ENCODE data around the gene APOB.

The APOB gene

GRCh38 chr2:21043744-21044532 is at the start of gene APOB:
Gene APOB (minus strand): TSS chr2:21044073. CDS start chr2:21043945, 128 bp downstream.
- no peak for DNase-seq (ENCODE audit: low read depth)

- DNase-seq (ENCODE audit: low read depth): no peak
Observed at GRCh38 chr2:21092308-21092869, 48.5 kb upstream of the APOB start.

GRCh38 chr2:21084401-21084800 is 40.5 kb upstream of the APOB start:
- no peak for DNase-seq (ENCODE audit: low read depth)

DNA sequence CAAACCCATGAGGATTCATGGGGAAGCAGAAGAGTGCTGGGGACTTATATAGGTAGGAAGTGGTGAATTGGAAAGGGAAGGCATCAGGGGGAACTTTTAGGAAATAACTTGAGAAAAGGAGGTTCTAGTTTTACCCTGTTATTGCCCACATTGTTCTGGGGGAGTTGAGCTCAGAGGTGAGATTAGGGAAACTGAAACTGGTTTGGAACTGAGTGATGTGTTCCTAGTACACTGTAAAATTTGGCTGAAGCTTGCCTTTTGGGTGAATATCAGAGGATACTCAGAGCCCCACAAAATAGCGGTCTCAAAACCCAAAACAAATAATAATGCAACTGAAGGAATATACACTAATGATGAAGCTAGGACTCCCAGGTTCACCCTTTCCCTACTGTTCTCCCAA is 39.6 kb upstream of the APOB start:
- DNase-seq (ENCODE audit: low read depth): no peak

DNA sequence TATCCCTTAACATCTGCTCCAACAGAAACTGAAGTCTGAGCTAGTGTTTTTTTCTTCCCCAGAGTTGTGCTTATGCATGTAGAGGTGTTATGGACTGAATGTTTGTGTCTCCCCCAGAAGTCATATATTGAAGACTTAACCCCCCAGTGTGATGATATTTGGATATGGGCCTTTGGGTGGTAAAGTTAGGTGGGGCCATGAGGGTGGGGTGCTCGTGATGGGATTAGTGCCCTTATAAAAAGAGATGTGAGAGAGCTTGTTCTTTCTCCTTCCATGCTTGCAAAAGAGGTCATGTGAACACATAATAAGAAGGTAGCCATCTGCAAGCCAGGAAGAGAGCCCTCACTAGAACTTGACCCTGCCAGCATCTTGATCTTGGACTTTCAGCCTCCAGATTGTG is 34.4 kb upstream of the APOB start:
- no peak for DNase-seq (ENCODE audit: low read depth)

DNA sequence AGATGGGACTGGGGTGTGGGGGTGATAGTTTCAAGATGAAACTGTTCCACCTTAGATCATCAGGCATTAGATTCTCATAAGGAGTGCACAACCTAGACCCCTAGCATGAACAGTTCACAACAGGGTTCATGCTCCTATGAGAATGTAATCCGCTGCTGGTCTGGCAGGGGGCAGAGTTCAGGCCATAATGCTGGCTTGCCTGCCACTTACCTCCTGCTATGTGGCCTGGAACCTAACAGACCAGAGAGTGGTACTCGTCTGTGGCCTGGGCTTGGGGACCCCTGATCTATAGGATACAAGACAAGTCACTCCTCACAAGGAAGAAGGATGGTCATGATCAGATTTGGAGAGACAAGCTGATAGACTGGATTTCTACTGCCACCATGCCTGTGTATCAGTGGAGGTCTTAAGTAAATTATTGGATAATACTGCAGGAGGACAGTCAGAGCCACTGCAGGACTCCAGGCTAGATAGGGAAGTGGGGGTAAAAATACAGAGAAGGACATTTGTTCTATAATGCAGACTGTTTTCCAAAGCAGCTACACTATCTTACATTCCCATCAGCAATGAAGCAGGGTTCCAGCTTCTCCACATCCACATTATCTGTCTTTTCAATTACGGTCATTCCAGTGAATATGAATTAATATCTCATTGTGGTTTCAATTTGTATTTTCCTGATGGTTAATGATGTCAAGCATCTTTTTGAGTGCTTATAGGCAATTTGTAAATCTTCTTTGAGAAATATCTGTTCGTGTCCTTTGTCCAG is 28.8 kb upstream of the APOB start:
- DNase-seq (ENCODE audit: low read depth): no peak

- no peak for DNase-seq (ENCODE audit: low read depth)
Observed at GRCh38 chr2:21070341-21071257, 26.7 kb upstream of the APOB start.

GRCh38 chr2:21069746-21070340 is 26.0 kb upstream of the APOB start:
- DNase-seq (ENCODE audit: low read depth): no peak

GRCh38 chr2:21067859-21068537 is 24.1 kb upstream of the APOB start:
- no peak for DNase-seq (ENCODE audit: low read depth)

DNA sequence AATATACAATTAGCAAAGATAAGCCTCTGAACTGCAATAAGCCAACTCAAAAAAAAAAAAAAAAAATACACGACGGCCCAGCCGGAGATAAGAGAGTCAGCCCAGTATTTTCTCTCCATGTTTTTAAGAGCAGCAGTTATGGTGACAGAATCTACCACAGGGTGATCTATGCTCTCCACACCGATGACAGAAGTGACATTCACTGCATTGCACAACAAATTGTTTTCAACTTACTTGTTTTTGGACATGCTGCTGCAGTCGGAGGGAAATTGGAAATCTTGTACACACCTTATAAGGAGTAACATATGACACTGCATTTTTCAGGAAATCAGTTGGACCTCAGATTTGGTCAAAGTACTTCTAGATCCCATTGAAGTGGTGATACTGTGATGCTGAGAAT is 23.3 kb upstream of the APOB start:
- no peak for DNase-seq (ENCODE audit: low read depth)

- DNase-seq (ENCODE audit: low read depth): no peak
Observed at GRCh38 chr2:21059885-21060610, 16.2 kb upstream of the APOB start.

DNA sequence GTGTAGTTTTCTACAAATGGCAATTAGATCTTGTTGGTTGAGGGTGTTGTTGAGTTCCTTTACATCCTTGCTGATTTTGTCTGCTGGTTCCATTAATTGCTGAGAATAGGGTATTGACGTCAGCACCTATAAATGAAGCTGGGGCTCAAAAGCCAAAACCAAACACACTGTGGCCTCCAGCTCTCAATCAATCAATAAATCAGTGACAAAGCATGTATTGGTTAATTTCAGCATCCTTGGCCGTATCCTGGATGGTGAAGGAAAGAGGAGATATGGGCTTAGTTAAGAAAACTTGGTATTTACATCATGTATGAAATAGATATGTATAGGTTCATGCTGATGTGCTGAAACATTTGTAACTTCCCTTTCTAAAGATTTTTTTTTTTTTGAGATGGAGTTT is 13.2 kb upstream of the APOB start:
- DNase-seq (ENCODE audit: low read depth): no peak

DNA sequence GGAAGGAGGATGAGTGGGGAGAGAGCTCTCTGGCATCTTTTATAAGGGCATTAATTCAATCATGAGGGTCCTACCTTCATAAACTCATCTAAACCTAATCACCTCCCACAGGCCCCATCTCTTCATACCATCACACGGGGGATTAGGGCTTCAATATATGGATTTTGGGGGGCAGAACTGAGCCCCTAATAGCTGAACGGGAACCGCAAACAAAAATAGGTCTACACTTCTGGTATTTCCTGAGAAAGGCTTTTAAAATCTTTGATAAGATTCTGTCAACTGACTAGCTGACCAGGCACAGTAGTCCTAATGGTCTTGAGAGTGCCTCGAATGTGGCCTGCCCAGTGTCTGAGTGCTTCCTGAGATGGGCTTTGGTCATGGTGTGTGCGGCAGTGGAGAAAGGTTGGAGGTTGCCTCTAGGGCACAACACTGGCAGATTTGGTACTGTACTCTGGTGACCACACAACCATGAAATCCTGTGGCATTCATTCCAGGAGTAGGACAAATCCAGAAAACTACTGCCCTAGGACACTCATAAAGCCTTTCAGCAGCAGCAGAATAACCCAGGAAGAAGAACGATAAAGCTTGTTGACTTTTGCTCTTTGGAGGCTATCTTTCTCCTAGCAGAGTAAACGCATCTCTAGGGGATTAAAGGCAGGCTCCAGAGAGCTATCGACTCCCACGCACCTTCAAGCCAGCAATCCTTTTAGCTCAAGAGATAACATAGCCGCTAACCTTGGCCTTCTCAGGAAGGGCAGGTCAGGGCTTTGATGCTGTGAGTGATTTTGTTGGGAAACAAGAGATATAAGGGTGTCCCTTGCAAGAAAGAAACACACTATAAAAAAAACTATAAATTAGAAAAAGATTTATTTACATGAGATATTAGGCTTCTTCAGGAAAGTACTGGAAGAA is 12.3 kb upstream of the APOB start:
- DNase-seq (ENCODE audit: low read depth): no peak

DNA sequence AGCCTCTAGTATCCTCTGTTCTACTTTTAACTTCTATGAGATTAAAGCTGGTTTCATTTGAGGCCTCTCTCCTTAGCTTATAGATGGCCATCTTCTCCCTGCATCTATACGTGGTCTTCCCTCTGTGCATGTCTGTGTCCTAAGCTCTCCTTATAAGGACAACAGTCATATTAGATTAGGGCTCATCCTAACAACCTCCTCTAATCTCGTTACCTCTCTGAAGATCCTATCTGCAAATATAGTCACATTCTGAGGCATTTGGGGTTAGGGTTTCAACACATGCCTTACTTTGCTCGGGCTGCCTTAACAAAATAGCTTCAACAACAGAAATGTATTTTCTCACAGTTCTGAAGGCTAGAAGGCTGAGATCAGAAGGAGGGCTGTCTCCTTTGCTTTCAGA is 11.6 kb upstream of the APOB start:
- no peak for DNase-seq (ENCODE audit: low read depth)

GRCh38 chr2:21054011-21054410 is 10.1 kb upstream of the APOB start:
- DNase-seq (ENCODE audit: low read depth): no peak

DNA sequence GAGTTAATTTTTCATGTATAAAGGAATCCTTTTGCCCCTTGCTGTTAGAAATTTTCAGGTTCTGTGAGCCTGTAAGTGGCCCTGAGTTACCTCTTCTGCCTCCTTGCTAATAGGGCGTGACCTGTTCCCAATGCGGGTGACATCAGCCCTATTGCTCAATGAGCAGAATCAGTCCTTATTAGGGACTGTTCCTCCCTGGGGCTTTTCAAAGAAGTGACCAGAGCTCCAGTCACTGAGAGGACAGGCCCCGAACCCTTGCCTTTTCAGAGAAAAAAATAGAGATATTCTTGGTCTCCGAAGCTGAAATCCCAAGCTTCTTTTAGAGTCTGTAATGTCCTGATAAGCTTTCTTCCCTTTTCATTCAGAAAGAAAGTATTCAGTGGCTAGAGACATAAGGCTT is 8.2 kb upstream of the APOB start:
- DNase-seq (ENCODE audit: low read depth): no peak

DNA sequence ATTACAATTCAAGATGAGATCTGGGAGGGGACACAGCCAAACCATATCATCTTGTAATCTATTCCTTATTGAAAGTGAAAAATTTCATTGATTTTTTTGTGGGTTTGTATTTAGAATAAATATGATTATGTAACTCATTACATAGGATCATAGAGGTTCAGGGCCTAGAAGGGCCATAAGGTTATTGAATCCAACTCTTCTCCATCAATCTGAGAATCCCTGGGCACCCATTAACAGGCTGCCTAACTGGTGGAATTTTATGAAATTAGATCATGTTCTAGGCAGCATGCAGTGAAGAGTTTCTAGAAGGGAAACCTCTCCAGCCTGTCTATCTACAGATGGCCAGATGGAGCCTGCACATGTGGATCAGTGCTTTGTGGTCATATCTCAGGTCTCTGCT is 6.3 kb upstream of the APOB start:
- DNase-seq (ENCODE audit: low read depth): no peak

GRCh38 chr2:21047141-21048009 is 3.5 kb upstream of the APOB start:
- DNase-seq (ENCODE audit: low read depth): no peak
